Endodermal cell (in vitro differentiated cells): Measurements from ENCODE around the gene MAPK1. TPM values are rescaled to one million over a fixed set of nuclear protein-coding genes. Genes with fewer than 3 reads are reported as not detected.
"Not testable (repeated sequence)": the region's sequence is repeated elsewhere in the genome, so short reads cannot be mapped to it uniquely, and the experiment has no call there.

Experiments used
- DNase-seq: peaks from one replicate; pipeline ENCODE4 v3.0.0-alpha.2; 2017
- H3K27ac ChIP-seq: 2 replicates; pipeline ENCODE4 v1.5.1; 2013; ENCODE audit warnings: mild to moderate bottlenecking, low read depth, low read length, moderate library complexity
- H3K27me3 ChIP-seq: 2 replicates; pipeline ENCODE4 v1.6.1; 2013; ENCODE audit warnings: mild to moderate bottlenecking, low read length, moderate library complexity; ENCODE audit not compliant: insufficient read depth, control insufficient read depth, poor library complexity, severe bottlenecking
- H3K36me3 ChIP-seq: 2 replicates; pipeline ENCODE4 v1.7.0; 2013; ENCODE audit warnings: mild to moderate bottlenecking, low read length, moderate library complexity; ENCODE audit not compliant: control insufficient read depth, insufficient read depth
- H3K4me1 ChIP-seq: one replicate; pipeline ENCODE4 v1.7.0; 2013; ENCODE audit warnings: low read length; ENCODE audit not compliant: control insufficient read depth, insufficient read depth
- H3K4me3 ChIP-seq: 2 replicates; pipeline ENCODE4 v1.5.1; 2013; ENCODE audit warnings: mild to moderate bottlenecking, low read length, moderate library complexity
- H3K9ac ChIP-seq: 2 replicates; pipeline ENCODE4 v1.6.1; 2013; ENCODE audit warnings: mild to moderate bottlenecking, low read length, moderate library complexity; ENCODE audit not compliant: poor library complexity, severe bottlenecking; ENCODE audit errors: extremely low read depth
- H3K9me3 ChIP-seq: 2 replicates; pipeline ENCODE4 v1.6.1; 2013; ENCODE audit warnings: mild to moderate bottlenecking, low read length, moderate library complexity; ENCODE audit not compliant: control insufficient read depth
- H3K27ac Mint-ChIP-seq: 2 replicates; pipeline ENCODE4 v1.8.0; 2020; ENCODE audit warnings: mixed read lengths
- H3K27me3 Mint-ChIP-seq: 2 replicates; pipeline ENCODE4 v1.8.0; 2021; ENCODE audit warnings: mild to moderate bottlenecking, mixed read lengths; ENCODE audit not compliant: insufficient read depth
- H3K36me3 Mint-ChIP-seq: 2 replicates; pipeline ENCODE4 v1.8.0; 2020; ENCODE audit warnings: low read depth, mixed read lengths
- H3K4me1 Mint-ChIP-seq: 2 replicates; pipeline ENCODE4 v1.8.0; 2020; ENCODE audit warnings: mixed read lengths
- H3K4me3 Mint-ChIP-seq: 2 replicates; pipeline ENCODE4 v1.8.0; 2020; ENCODE audit warnings: mild to moderate bottlenecking, moderate library complexity, mixed read lengths
- H3K9me3 Mint-ChIP-seq: 2 replicates; pipeline ENCODE4 v1.8.0; 2020; ENCODE audit warnings: mild to moderate bottlenecking, mixed read lengths
- CTCF ChIP-seq: fragments of 200-600 bp; sonication (generic); conservative IDR thresholded peaks from 2 replicates; pipeline ENCODE4 v1.5.0; 2021; ENCODE audit warnings: antibody characterized with exemption, mild to moderate bottlenecking
- WGBS, 2 experiments: methylation state at CpG; one replicate each; pipeline versions ENCODE4 v1.1.5 to v1.1.7; 2013; ENCODE audit warnings: missing lambda C conversion rate in 2 of 2, mixed read lengths in 1 of 2; ENCODE audit not compliant: insufficient coverage in 1 of 2, insufficient read length in 1 of 2; 5-methylcytosine and 5-hydroxymethylcytosine counted together
- total RNA-seq, 2 donors: library from RNA; stranded (reverse); fragmentation: NEBNext Ultra II Directional in 1 of 2; extraction: Animal tissue kit (Norgen Biotek cat#: 25700) in 1 of 2; gene quantifications; 2 replicates in 1 of 2; 3 replicates in 1 of 2; pipeline ENCODE4 v1.2.1, GENCODE V29; 2021

Gene MAPK1
- total RNA-seq, 2 donors from 2014 or later = 76.8 to 78.6 TPM

DNA sequence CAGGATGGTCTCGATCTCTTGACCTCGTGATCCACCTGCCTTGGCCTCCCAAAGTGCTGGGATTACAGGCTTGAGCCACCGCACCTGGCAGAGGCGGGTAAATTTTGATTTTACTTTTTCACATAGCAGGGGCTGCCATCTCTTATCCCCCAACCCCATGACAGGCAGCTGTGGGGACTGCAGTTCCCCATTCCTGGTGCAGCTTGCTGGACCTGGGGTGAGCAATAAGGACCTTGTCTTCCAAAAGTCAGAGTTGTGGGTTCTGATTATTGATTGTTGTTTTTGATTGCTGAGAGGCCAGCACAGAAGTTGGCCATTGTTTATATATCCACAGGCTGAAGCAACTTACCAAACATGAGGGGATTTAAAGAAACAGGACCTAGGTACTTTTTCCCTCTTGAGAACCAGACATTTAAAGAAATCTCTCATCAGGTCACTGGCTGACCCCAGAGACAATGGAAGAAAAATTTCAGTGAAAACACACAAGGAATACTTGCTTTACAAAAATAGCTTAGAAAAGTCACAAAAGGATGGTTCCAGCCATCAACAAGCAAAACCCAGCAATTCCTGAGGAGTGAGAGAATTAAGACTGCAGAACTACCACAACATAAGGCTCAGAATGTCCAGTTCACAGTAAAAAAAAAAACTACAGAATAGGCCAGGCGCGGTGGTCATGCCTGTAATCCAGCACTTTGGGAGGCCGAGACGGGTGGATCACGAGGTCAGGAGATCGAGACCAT is 22.0 kb upstream of the MAPK1 start:
- H3K27ac ChIP-seq = no peak overlapping the region
- Mint-ChIP-seq H3K27ac (no peak overlapping the region), H3K4me1 (no peaks in the 10 kb centered on the region)

GRCh38 chr22:21887841-21888240 is 20.4 kb upstream of the MAPK1 start:
- Histone ChIP-seq H3K4me1 (no peaks in the 10 kb centered on the region), H3K4me3 (no peak overlapping the region), H3K36me3 (no peaks in the 10 kb centered on the region), H3K27me3 (no peaks in the 10 kb centered on the region), H3K27ac (no peak overlapping the region), H3K9me3 (no peaks in the 10 kb centered on the region), H3K9ac (no peak overlapping the region)
- Mint-ChIP-seq H3K36me3 (no peaks in the 10 kb centered on the region), H3K4me1 (no peaks in the 10 kb centered on the region), H3K27ac (no peak overlapping the region), H3K4me3 (no peak overlapping the region), H3K27me3 (peaks cover 3% of the 10 kb centered on the region), H3K9me3 (peaks cover 7% of the 10 kb centered on the region)
- DNase-seq = no peak
- TF ChIP-seq CTCF = no peak

More for the DNA sequence above, 22.0 kb upstream of the MAPK1 start:
- no peaks in the 10 kb centered on the region for H3K36me3 ChIP-seq
- TF ChIP-seq CTCF = no peak
- no peaks in the 10 kb centered on the region for H3K4me1 ChIP-seq
- peaks cover 3% of the 10 kb centered on the region for H3K27me3 Mint-ChIP-seq
- H3K9ac ChIP-seq = no peak overlapping the region
- no peaks in the 10 kb centered on the region for H3K27me3 ChIP-seq
- H3K4me3 Mint-ChIP-seq = no peak overlapping the region
- H3K9me3 ChIP-seq = no peaks in the 10 kb centered on the region
- 94 to 100% methylated on average over 7 to 10 of the region's 10 CpGs for WGBS, 2 experiments
- no peaks in the 10 kb centered on the region for H3K36me3 Mint-ChIP-seq
- no peak overlapping the region for H3K4me3 ChIP-seq
- H3K9me3 Mint-ChIP-seq = peaks cover 2% of the 10 kb centered on the region
- no peak for DNase-seq

GRCh38 chr22:21883930-21884329 is 16.5 kb upstream of the MAPK1 start:
- H3K4me3 ChIP-seq, H3K9me3 ChIP-seq, DNase-seq, H3K36me3 Mint-ChIP-seq, H3K4me1 Mint-ChIP-seq, H3K27me3 ChIP-seq, H3K27me3 Mint-ChIP-seq, H3K27ac ChIP-seq, H3K9ac ChIP-seq, H3K36me3 ChIP-seq, H3K4me3 Mint-ChIP-seq, H3K27ac Mint-ChIP-seq, H3K4me1 ChIP-seq: not testable (repeated sequence)
- H3K9me3 Mint-ChIP-seq = peaks cover 11% of the 10 kb centered on the region
- 95 to 100% methylated on average over 3 to 15 of the region's 26 CpGs for WGBS, 2 experiments

DNA sequence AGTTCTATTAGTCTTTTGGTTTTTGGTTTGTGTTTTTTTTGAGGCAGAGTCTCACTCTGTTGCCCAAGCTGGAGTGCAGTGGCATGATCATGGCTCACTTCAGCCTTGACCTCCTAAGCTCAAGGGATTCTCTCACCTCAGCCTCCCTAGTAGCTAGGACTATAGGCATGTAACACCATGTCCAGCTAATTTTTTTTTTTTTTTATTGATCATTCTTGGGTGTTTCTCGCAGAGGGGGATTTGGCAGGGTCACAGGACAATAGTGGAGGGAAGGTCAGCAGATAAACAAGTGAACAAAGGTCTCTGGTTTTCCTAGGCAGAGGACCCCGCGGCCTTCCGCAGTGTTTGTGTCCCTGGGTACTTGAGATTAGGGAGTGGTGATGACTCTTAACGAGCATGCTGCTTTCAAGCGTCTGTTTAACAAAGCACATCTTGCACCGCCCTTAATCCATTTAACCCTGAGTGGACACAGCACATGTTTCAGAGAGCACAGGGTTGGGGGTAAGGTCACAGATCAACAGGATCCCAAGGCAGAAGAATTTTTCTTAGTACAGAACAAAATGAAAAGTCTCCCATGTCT is 15.4 kb upstream of the MAPK1 start:
- H3K4me3 Mint-ChIP-seq, DNase-seq, H3K4me3 ChIP-seq: not testable (repeated sequence)

More for the DNA sequence above, 15.4 kb upstream of the MAPK1 start:
- WGBS, 2 experiments = no CpG with 5 or more reads among the region's 7 CpGs
- H3K4me1 Mint-ChIP-seq, H3K9ac ChIP-seq, H3K27ac Mint-ChIP-seq, H3K27me3 Mint-ChIP-seq, H3K27me3 ChIP-seq, H3K36me3 Mint-ChIP-seq, H3K4me1 ChIP-seq, H3K9me3 ChIP-seq, H3K27ac ChIP-seq, H3K36me3 ChIP-seq: not testable (repeated sequence)
- peaks cover 11% of the 10 kb centered on the region for H3K9me3 Mint-ChIP-seq
